Measurements from ENCODE around the gene CCT6A.
A peak's percentile ranks its signal among the peaks of the same experiment; 100 is the strongest.
"Not testable (repeated sequence)": the region's sequence is repeated elsewhere in the genome, so short reads cannot be mapped to it uniquely, and the experiment has no call there.

The CCT6A gene

DNA sequence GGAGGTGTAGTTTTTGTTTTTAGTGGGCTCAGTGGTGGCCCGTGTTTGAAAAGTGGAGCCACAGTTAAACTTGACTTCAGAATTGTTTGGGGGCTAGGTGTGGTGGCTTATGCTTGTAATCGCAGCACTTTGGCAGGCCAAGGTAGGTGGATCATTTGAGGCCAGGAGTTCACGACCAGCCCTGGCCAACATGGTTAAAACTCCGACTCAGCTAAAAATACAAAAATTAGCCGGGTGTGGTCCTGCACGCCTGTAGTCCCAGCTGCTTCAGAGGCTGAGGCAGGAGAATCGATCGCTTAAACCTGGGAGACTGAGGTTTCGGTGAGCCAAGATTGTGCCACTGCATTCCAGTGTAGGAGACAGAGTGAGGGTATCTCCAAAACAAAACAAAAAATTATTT lies 1.8 kb downstream of the CCT6A start:
- DNase-seq: no peak

DNA sequence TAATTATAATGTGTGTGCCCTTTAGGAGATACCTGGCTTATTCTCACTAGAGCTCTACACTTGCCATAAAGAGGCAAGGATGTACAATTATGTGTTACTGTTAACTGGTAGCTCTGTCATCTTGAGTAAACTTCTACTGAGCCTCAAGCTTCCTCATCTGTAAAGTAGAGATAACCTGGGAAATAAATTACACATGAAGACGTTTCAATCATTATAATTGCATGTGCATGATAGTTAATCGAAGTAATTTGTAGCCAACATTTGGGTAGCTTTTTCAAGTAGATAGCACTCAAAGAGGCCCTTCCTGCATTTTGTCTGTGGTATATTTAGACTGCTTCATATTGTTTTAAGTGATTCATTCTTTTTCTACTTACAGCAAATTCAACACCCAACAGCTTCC lies 2.4 kb downstream of the CCT6A start:
- no peak for DNase-seq

DNA sequence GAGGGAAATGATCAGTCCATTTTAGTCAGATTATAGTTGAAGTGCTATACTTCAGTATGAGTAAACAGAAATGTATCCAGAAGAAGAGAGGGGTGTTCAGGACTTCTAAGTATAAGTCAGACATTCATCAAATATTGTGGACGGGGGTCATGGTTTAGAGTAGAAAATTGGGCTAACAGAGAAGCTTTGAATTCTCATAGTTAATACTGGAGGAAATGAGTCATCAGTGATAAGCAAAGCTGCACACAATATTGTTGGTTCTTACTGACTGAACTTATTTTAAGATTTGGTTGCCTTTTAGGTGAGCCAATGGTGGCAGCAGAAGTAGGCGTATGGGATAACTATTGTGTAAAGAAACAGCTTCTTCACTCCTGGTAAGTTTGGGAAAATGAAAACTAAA lies 10.8 kb downstream of the CCT6A start:
- no peak for DNase-seq

DNA sequence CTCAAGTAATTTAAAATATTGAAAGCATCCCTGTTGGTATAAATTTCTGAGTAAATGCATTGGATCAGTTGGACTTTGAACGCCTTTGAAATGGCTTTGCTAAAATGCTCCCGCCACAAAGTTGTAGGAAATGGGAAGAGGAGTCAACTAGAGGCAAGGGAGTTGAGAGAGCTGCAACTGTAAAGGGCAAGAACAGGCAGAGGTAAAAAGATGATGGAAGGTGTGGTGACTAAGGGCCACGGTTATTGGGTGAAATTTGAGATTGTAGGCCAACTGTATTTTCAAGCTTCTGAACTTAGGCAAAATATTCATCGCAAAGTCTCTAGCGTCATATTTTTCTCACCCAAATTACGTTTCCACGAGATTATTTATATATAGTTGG lies 11.9 kb downstream of the CCT6A start:
- no peak for DNase-seq

DNA sequence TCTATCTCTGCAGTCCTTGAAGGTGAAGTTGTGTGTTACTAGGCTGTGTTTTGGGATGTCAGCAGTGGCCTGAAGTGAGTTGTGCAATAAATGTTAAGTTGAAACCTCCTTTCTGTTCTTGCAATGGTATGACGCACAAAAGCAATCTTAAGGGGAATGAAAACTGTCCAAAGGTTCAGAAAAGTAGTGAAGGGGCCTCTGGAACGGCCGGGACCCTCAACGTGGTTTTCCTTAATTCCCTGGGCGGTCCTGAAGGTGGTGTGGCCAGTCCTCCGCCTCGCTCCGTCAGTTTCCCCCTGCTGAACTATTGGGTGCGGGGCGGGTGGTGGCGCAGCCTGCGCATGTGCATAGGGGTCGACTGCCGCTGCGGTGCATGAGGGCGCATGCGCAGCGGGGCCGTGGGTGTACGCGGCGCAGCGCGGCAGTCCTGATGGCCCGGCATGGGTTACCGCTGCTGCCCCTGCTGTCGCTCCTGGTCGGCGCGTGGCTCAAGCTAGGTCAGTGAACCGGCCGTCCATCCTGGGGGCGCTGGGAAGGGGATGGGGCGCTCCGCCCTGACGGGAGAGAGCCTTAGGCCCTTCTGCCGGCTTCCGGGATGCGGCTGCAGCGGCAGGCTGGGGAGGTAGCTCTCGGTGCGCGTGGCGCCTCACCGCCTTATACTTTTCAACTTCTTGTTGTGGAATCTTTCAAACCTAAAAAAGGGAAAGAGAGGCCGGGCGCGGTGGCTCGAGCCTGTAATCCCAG lies 12.5 kb downstream of the CCT6A start, which contains the start of gene SUMF2:
Gene SUMF2, plus strand, starts transcription at position 405 of the 744 bp plus-strand sequence. Its CDS starts 26 bp downstream, at position 431.
- peak; percentile 88 for DNase-seq

DNA sequence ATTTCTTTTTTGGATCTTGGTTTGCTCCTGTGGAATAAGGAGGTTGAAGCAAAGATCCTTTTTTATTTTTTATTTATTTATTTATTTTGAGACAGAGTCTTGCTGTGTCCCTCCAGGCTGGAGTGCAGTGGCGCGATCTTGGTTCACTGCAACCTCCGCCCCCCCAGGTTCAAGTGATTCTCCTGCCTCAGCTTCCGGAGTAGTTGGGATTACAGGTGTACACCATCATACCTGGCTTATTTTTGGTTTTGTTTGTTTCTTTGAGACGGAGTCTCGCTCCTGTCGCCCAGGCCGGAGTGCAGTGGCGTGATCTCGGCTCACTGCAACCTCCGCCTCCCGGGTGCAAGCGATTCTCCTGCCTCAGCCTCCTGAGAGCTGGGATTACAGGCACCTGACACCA lies 14.8 kb downstream of the CCT6A start:
- not testable (repeated sequence) for DNase-seq

DNA sequence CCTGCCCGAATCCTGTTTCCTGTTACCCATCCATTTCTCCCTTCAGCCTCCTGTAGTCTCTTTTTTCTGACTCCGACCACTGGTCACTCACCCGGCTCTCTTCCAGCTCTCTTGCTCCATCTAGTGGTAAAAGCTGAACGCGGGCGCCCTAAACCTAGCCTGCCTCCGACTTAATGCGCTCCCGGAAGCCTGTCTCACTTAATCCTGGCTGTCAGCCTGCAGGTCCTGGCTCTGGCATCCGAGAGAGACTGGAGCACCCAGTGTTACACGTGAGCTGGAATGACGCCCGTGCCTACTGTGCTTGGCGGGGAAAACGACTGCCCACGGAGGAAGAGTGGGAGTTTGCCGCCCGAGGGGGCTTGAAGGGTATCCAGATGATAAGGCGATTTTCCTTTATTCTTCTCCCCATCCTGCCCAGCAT lies 22.8 kb downstream of the CCT6A start:
- DNase-seq: peak; percentile 64

DNA sequence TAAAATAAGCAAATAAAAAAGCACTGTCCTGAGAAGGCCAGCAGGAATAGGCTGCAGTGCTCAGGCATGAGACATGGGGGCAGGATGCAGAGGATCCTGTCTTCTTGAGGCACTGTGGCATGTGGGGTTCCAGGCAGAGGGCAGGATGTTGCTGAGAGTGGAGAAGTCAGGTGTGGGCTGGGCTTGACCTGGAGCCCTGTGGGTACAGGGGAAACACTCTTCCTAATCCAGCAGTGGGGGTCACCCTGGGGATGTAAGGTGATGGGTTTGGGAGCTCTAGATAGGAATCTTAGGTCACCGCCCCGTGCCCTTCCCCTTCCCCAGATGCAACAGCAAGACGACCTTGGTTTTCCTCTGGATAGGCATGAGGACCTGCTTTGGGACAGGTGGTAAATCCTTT lies 26.1 kb downstream of the CCT6A start:
- DNase-seq: no peak

DNA sequence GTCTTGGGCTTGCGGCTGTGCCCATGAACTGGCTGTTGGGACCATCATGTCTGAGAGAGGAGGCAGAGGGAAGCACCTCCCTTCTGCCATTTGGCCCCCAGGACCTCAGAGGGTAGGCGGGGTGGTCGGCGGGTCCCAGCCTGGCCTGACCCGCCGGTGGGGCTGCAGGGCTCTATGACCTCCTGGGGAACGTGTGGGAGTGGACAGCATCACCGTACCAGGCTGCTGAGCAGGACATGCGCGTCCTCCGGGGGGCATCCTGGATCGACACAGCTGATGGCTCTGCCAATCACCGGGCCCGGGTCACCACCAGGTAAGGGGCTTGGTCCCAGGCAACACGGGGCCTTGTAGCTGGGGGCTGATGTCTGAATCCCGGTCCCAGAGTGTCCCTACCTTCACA lies 26.6 kb downstream of the CCT6A start:
- no peak for DNase-seq

DNA sequence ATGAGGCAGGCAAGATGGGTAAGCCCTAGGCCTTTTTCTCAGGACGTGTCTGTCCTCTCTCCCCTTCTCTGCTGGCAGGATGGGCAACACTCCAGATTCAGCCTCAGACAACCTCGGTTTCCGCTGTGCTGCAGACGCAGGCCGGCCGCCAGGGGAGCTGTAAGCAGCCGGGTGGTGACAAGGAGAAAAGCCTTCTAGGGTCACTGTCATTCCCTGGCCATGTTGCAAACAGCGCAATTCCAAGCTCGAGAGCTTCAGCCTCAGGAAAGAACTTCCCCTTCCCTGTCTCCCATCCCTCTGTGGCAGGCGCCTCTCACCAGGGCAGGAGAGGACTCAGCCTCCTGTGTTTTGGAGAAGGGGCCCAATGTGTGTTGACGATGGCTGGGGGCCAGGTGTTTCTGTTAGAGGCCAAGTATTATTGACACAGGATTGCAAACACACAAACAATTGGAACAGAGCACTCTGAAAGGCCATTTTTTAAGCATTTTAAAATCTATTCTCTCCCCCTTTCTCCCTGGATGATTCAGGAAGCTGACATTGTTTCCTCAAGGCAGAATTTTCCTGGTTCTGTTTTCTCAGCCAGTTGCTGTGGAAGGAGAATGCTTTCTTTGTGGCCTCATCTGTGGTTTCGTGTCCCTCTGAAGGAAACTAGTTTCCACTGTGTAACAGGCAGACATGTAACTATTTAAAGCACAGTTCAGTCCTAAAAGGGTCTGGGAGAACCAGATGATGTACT lies 28.1 kb downstream of the CCT6A start:
- peak; percentile 89 for DNase-seq

DNA sequence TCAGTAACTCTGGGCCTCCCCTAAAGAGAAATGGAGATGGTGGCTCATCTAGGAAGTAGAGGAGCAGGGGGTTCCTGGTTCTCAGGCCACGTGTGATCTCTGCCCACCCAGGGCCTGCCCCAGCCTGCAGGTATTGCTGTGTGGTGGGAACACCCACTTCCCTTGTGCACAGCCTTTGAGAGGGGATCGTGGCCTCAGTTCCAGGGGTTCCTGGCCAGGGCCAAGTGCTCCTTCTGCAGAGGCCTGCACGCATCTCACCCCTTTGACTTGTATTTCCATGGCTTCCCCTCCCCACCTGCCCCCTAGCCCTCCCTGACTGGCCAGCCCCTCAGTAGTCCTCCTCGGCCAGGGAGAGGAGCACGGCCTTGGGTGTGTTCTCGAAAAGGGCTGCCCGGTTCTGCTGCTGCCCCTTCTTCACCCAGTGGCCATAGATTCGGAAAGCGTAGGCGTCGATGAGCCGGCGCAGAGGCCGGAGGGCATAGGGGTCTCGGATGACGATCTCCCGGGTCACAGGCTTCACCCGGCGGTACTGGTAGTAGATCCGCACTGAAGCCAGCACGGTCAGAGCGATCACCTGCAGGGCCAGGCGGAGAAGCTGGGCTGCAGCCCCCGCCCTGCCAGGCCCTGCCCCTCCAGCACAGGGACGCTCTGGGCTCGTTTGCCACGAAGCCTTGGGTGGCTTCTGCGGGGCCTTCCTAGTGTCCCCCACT lies 29.3 kb downstream of the CCT6A start:
- DNase-seq: not testable (repeated sequence)

DNA sequence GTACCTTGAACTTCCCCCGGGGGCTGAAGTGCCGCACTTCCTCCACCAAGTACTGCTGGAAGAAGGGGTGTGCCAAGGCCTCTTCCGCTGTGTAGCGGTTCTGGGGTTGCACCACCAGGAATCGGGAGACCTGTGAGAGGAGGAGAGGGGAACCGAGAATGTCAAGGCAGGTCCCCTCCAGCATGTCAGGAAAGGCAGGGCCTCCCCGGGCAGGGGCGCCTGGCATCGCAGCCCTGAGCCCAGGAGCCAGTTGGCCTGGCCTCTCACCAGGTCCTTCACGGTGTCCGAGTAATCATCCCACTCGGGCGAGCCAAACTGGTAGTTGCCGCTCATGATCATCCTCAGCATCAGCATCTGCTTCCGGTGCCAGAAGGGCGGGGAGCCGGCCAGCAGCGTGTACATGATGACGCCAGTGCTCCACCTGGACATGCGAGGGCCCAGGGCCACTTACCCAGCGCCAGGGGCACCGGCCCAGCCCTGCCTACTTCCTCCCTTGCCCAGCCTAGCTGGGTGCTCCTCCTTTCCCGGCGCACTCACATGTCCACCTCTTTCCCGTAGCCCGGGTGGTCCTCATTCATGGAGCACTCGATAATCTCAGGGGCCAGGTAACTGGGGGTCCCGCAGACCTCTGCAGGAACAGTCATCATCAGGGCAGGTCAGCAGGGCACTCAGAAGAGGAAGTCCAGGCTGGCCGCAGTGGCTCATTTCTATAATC lies 30.2 kb downstream of the CCT6A start:
- no peak for DNase-seq

DNA sequence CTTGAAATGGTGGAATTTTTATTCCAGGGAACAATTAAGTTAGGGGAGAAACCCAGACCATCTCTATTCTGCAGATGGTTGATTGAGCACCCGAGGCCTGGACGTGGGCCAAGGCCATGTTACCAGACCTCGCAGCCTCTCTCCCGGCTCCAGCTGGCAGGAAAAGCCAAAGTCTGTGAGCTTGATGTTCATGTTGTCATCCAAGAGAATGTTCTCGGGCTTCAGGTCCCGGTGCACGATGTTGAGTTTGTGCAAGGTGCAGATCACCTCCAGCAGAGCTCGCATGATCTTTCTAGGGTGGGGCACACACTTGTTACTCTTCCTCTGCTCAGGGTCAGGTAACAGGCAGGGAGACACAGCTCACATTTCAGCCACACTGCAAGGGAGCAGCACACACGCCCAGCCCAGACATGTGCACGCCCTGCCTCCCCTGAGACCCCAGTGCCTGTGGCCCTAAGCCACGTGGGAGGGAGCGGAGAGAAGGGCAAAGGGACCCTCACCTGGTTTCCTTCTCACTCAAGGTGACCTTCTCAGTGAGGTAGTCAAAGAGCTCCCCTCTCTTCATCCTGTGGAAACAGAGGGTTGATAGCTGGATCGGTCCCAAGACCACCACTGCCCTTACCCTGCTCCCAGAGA lies 31.7 kb downstream of the CCT6A start:
- peak; percentile 45 for DNase-seq

DNA sequence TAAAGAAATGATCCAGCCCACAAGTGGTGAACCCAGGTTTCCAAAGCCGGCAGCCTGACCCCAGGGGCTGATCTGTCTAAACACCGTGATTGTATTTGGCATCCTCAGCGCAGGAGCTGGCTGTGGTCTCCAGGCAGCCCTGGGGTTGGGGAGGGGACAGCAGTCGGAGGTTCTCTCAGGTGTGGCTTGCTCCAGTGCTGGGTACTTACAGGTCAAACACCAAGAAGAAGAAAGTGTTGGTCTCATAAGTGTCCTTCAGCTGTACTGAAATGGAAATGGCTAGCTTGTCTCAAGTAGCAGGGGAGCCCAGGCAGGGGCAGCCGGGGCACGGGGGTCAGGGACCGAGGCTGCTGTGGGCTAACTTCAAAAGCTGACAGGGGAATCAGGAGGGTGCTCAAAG lies 35.2 kb downstream of the CCT6A start:
- no peak for DNase-seq

DNA sequence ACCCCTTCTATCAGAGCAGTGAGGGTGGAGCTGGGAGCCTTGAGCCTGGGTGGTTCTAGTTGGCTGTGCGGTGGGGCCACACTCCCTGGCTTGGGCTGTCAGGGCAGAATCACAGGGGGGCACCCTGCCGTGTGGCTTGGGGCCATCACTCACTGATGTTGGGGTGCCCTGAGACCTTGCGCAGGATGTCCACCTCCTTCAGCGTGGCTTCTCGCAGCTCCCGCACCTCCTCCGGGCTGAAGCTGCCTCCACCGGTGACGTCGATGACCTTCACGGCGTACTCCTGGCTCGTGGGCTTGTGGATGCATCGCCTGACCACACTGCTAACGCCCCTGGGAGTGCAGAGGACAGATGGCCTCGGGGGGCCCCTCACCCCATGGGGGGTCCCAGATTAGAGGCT lies 35.9 kb downstream of the CCT6A start:
- DNase-seq: no peak

DNA sequence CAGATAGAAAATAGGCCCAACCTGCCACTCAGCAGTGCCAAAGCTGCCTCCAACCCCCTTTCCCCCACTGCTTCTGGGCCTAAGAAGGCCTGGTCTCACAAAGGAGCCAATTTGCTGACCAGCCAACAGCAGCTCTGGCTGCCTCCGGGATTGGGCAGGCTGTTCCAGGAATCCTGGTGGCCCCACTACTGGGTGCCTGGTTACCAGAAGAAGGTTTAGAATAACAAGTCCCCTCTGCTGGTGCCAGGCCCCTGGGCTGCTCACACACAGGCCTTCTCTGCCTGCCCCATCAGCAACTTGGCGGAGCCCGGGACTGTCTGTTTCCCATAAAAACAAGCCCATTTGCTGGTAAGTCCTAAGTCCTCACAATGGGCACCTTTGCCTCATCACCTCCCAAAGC lies 40.0 kb downstream of the CCT6A start:
- DNase-seq: no peak

DNA sequence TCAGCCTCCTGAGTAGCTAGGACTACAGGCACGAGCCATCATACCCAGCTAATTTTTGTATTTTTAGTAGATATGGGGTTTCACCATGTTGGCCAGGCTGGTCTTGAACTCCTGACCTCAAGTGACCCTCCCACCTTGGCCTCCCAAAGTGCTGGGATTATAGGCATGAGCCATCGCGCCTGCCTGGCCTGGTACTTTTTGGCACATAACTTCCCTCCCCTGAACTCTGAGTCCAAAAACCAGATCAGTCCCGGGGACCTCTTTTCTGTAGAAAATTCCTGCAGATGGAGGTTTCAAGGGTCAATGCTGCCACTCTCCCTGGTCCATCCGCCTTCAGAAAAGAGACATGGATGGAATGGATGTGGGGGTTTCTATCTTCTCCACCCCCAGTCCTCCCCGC lies 40.8 kb downstream of the CCT6A start:
- DNase-seq: not testable (repeated sequence)

DNA sequence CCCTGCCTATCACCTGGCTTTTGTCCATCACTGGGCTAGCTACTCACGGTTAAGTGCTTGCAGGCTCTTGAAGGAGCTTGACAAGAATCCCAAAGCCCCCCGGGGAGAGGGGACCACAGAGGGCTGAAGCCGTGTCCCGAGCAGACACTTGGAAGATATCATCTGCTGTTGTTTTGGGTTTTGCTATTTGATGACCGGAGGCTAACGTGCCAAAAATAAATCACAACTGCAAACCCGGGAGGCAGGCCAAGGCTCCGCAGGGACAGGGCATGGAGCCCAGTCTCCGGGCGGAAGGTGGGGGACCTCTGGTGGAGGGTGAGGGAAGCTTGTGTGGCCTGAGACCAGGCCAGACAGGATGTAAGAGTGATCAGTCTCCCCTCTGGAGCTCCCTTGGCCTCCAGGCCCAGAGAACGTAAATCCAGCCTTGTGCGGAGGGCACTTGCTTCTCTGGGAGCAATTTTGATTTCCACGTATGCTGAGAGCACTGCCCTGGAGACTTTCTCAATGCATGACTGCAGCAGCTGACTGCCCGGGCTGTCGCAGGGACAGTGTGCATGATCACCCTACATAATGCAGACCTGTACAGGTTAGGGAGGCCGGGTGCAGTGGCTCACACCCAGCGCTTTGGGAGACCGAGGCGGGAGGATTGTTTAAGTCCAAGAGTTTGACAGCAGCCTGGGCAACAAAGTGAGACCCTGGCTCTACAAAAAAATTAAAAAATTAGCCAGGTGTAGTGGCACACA lies 41.4 kb downstream of the CCT6A start, which contains the start of gene PHKG1:
Gene PHKG1, minus strand, starts transcription at position 164 of the 743 bp plus-strand sequence. CDS start 4,011 bp downstream, outside the sequence.
- DNase-seq: peak; percentile 51

DNA sequence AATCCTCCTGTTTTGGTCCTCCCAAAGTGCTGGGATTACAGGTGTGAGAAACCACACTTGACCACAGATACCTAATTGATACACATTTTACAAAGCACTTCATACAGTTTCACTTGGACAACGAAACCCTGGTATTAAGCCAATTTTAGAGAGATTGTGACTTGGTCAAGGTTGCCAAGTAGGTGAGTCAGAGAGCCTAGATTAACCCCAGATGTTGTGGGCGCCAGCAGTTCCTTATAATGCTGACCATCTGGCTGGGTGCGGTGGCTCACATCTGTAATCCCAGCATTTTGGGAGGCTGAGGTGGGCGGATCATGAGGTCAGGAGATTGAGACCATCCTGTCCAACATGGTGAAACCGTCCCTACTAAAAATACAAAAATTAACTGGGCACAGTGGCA lies 46.1 kb downstream of the CCT6A start:
- no peak for DNase-seq

DNA sequence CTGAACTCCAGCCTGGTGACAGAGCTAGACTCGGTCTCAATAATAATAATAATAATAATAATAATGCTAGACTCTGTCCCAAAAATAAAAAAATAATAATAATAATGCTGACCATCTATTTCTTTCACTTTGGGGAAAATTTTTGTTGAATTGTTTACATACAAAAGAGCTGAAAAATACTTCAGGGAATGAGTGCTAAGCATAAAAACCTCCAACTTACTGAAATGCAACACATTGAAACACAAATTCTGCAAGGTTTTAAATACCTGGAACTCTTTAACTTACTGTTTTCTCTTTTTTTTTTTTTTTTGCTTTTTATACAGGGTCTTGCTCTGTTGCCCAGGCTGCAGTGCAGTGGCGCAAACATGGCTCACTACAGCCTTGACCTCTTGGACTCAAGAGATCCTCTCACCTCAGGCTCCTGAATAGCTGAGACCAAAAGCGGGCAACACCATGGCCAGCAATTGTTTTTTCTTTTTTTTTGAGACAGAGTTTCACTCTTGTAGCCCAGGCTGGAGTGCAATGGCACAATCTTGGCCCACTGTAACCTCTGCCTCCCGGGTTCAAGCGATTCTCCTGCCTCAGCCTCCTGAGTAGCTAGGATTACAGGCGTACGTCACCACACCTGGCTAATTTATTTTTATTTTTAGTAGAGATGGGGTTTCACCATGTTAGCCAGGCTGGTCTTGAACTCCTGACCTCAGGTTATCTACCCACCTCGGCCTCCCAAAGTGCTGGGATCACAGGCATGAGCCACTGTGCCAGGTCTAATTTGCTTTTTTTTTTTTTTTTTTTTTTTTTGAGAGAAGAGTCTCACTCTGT lies 46.8 kb downstream of the CCT6A start:
- not testable (repeated sequence) for DNase-seq

DNA sequence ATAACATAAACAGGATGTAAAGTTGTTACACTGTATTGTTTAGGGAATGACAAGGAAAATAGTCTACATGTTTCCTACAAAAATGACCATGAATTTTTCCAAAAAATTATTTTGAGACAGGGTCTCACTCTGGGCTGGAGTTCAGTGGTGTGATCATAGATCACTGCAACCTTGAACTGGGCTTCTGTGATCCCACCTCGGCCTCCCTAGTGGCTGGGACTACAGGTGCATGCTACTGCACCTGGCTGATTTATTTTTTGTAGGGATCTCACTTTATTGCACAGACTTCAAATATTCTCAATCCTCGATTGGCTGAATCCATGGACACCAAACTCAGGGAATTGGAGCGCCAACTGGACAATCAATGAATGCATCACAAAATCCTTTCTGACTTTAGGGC lies 48.1 kb downstream of the CCT6A start:
- DNase-seq: no peak

Measured in NCI-H345 (cell line).